K562 (cell line): ENCODE results near the gene ADAM8. TPM values are rescaled to one million over a fixed set of nuclear protein-coding genes. Genes with fewer than 3 reads are reported as not detected.
A peak's percentile ranks its signal among the peaks of the same experiment; 100 is the strongest.

Source experiments
- ATAC-seq: fragments of 200-7000 bp; cut with Tn5 transposase; 3 replicates; pipeline ENCODE4 v1.9.1; 2020; ENCODE audit warnings: moderate library complexity
- BruUV-seq: library from RNA; stranded (reverse); fragments of 400-500 nt; replicated peaks from 2 replicates; lab custom pipeline; 2021; lab: Mats Ljungman, UMichigan
- CTCF ChIA-PET: fragments of 300-600 bp; formaldehyde crosslinking; extraction: SDS; loops from one replicate; lab custom pipeline; 2021; ENCODE audit warnings: low intra/inter-chr PET ratio; lab: Yijun Ruan, JAX
- POLR2A ChIA-PET: fragments of 300-600, 350-650 bp; sonication (Branson Sonifier 250); formaldehyde crosslinking; extraction: SDS; loops from one replicate; lab custom pipeline; 2021; ENCODE audit warnings: antibody characterized with exemption, inconsistent platforms; lab: Yijun Ruan, JAX
- DNase-seq, 4 experiments: peaks; one replicate each; pipeline versions ENCODE4 v3.0.0 to v3.0.0-alpha.2; 2011 to 2018; ENCODE audit warnings: low spot score in 3 of 4, mixed read lengths in 3 of 4; ENCODE audit errors: extremely low read depth in 1 of 4
- FAIRE-seq: peaks from 2 replicates; lab custom pipeline; 2011; peaks lifted over from hg19 to GRCh38; lab: Jason Lieb, UNC
- H2AFZ ChIP-seq: 2 replicates; pipeline ENCODE4 v1.6.0; 2011; ENCODE audit warnings: low read depth, low read length, control low read depth, inconsistent platforms
- H3K27ac ChIP-seq: fragments of 200-600 bp; 3 replicates; pipeline ENCODE4 v1.8.0; 2011; ENCODE audit warnings: low read depth, mild to moderate bottlenecking, control low read depth, inconsistent platforms, low read length, moderate library complexity, mixed read lengths; ENCODE audit errors: extremely low read depth
- H3K27me3 ChIP-seq, 2 experiments: fragments of 300-600 bp in 1 of 2; 2 replicates in 1 of 2; 3 replicates in 1 of 2; pipeline versions ENCODE4 v1.6.0 to v1.8.0; 2011; ENCODE audit warnings: inconsistent platforms in 2 of 2, low read length in 2 of 2, mild to moderate bottlenecking in 1 of 2, mixed read lengths in 1 of 2, moderate library complexity in 1 of 2; ENCODE audit not compliant: control insufficient read depth in 2 of 2, insufficient read depth in 2 of 2
- H3K36me3 ChIP-seq: fragments of 300-600 bp; 3 replicates; pipeline ENCODE4 v1.8.0; 2011; ENCODE audit warnings: mild to moderate bottlenecking, low read length, inconsistent platforms; ENCODE audit not compliant: control insufficient read depth, insufficient read depth
- H3K4me1 ChIP-seq, 2 experiments: fragments of 200-600 bp in 1 of 2; replicated peaks in 1 of 2; 2 replicates in 1 of 2; 3 replicates in 1 of 2; pipeline versions ENCODE4 v1.5.1 to v1.8.0; 2011; ENCODE audit warnings: inconsistent platforms in 2 of 2, low read length in 2 of 2, mild to moderate bottlenecking in 1 of 2, mixed read lengths in 1 of 2, moderate library complexity in 1 of 2; ENCODE audit not compliant: control insufficient read depth in 2 of 2, insufficient read depth in 2 of 2
- H3K4me2 ChIP-seq: 2 replicates; pipeline ENCODE4 v1.6.1; 2011; ENCODE audit warnings: low read length, control low read depth, inconsistent platforms, mixed read lengths; ENCODE audit not compliant: insufficient read depth
- H3K4me3 ChIP-seq: fragments of 200-600 bp; sonication (generic), shearing (Covaris generic); 2 replicates; pipeline ENCODE4 v1.5.1; 2016; ENCODE audit warnings: control low read depth, inconsistent platforms
- H3K79me2 ChIP-seq: fragments of 200-600 bp; 3 replicates; pipeline ENCODE4 v1.8.0; 2011; ENCODE audit warnings: low read length, inconsistent platforms; ENCODE audit not compliant: control insufficient read depth, insufficient read depth
- H3K9ac ChIP-seq, 2 experiments: 2 replicates each; pipeline versions ENCODE4 v1.6.0 to v1.6.1; 2011; ENCODE audit warnings: low read depth in 2 of 2, low read length in 2 of 2, control low read depth in 1 of 2, inconsistent platforms in 1 of 2, mild to moderate bottlenecking in 1 of 2, mixed read lengths in 1 of 2; ENCODE audit not compliant: insufficient read depth in 1 of 2
- H3K9me1 ChIP-seq: one replicate; pipeline ENCODE4 v1.6.0; 2011; ENCODE audit warnings: inconsistent platforms, mild to moderate bottlenecking, low read length, moderate library complexity; ENCODE audit not compliant: control insufficient read depth, insufficient read depth
- H3K9me3 ChIP-seq: replicated peaks from 2 replicates; pipeline ENCODE4 v1.5.1; 2011; ENCODE audit warnings: low read depth, low read length, inconsistent platforms; ENCODE audit not compliant: control insufficient read depth, insufficient read depth
- H4K20me1 ChIP-seq: replicated peaks from 2 replicates; pipeline ENCODE4 v1.6.1; 2011; ENCODE audit warnings: low read length, inconsistent platforms, mixed read lengths; ENCODE audit not compliant: control insufficient read depth, insufficient read depth
- COPS2 ChIP-seq: fragments of 450-650 bp; conservative IDR thresholded peaks from 2 replicates; pipeline ENCODE4 v1.6.1; 2016; ENCODE audit warnings: mild to moderate bottlenecking, moderate library complexity
- HOXB6 ChIP-seq: fragments of 250-450 bp; sonication (Bioruptor Pico); IDR thresholded peaks from 2 replicates; pipeline ENCODE4 v1.5.1; 2022; ENCODE audit warnings: mild to moderate bottlenecking, borderline replicate concordance
- SP1 ChIP-seq: sonication (generic); formaldehyde crosslinking; IDR thresholded peaks from 2 replicates; pipeline ENCODE4 v1.8.1; 2022; ENCODE audit warnings: mild to moderate bottlenecking, missing genetic modification reagents
- THRAP3 ChIP-seq: fragments of 450-650 bp; IDR thresholded peaks from 2 replicates; pipeline ENCODE4 v1.6.1; 2016; ENCODE audit warnings: mild to moderate bottlenecking, inconsistent platforms, borderline replicate concordance
- ZNF239 ChIP-seq: fragments of 250-450 bp; sonication (Bioruptor Pico); IDR thresholded peaks from 2 replicates; pipeline ENCODE4 v1.4.0; 2020; ENCODE audit warnings: mild to moderate bottlenecking
- ZNF324 ChIP-seq: fragments of 250-450 bp; sonication (Bioruptor Pico); IDR thresholded peaks from 2 replicates; pipeline ENCODE4 v1.4.0; 2020; ENCODE audit warnings: mild to moderate bottlenecking
- ZNF431 ChIP-seq: sonication (generic); formaldehyde crosslinking; IDR thresholded peaks from 2 replicates; pipeline ENCODE4 v1.8.0; 2022; ENCODE audit warnings: mild to moderate bottlenecking, missing genetic modification reagents
- ZNF699 ChIP-seq: fragments of 250-450 bp; sonication (Bioruptor Pico); IDR thresholded peaks from 2 replicates; pipeline ENCODE4 v1.8.0; 2021; ENCODE audit warnings: mild to moderate bottlenecking, moderate library complexity; ENCODE audit not compliant: insufficient replicate concordance
- WGBS: fragments of 100-300 bp; shearing (Covaris generic); methylation state at CpG from one replicate; pipeline ENCODE4 v1.1.6; 2016; ENCODE audit warnings: low coverage, mixed read lengths; ENCODE audit not compliant: insufficient coverage; ENCODE audit errors: missing lambda C conversion rate; 5-methylcytosine and 5-hydroxymethylcytosine counted together
- in situ Hi-C: fragments of 300-500 bp; cut with MboI; formaldehyde crosslinking; loops from 4 replicates; pipeline ENCODE4 v1.15.0; 2018; ENCODE audit warnings: inconsistent platforms, mixed read lengths
- intact Hi-C: fragments of 100-400 bp; cut with micrococcal nuclease; formaldehyde crosslinking; loops from 2 replicates; pipeline ENCODE4 v1.14.2; 2022
- polyA plus RNA-seq, 8 experiments: library from polyadenylated mRNA; depleted of rRNA in 4 of 8; stranded (reverse) in 5 of 8; unstranded in 3 of 8; fragments of >200 nt; fragmentation: Nextera tagmentation in 2 of 8; fragmentation: Illumina TruSeq in 1 of 8; extraction: Ambion mirVana in 2 of 8; extraction: Trizol in 1 of 8; gene quantifications; 2 replicates each; pipeline versions ENCODE4 v1.2.1 to v1.2.3, GENCODE V29; 2011 to 2014; ENCODE audit warnings: inconsistent platforms in 1 of 8, missing spikeins in 1 of 8
- total RNA-seq, 7 experiments: library from RNA; depleted of rRNA in 6 of 7; stranded (reverse); fragments of >200 nt in 6 of 7; fragmentation: Illumina TruSeq in 2 of 7; extraction: Trizol in 2 of 7; gene quantifications; 2 replicates each; pipeline versions ENCODE4 v1.2.1 to v1.2.3, GENCODE V29; 2011 to 2021; ENCODE audit warnings: low replicate concordance in 1 of 7
- TF ChIP-seq, protein P1 (sequence below): sonication (generic); formaldehyde crosslinking; IDR thresholded peaks from 2 replicates; pipeline ENCODE4 v1.8.0; 2022; ENCODE audit warnings: mild to moderate bottlenecking, missing genetic modification reagents
- TF ChIP-seq, protein P2 (sequence below): fragments of 450-650 bp; formaldehyde crosslinking; IDR thresholded peaks from 2 replicates; pipeline ENCODE4 v1.4.0; 2020; ENCODE audit warnings: mild to moderate bottlenecking, moderate library complexity
- TF ChIP-seq, protein P3 (sequence below), 2 experiments: fragments of 150-350 bp in 1 of 2; IDR thresholded peaks; 2 replicates each; pipeline ENCODE4 v1.6.1; 2012 to 2016; ENCODE audit warnings: low read depth in 2 of 2, low read length in 2 of 2, mild to moderate bottlenecking in 1 of 2, moderate library complexity in 1 of 2
- TF ChIP-seq, protein P4 (sequence below): fragments of 450-650 bp; IDR thresholded peaks from 2 replicates; pipeline ENCODE4 v1.7.0; 2016; ENCODE audit warnings: borderline replicate concordance

Gene ADAM8
- total and polyA plus RNA-seq, 9 of the 15 experiments (the other 6 are each of a cell fraction or from before 2014, with no cell fraction given), result 0.07 to 7.0 (median 1.1) TPM

DNA sequence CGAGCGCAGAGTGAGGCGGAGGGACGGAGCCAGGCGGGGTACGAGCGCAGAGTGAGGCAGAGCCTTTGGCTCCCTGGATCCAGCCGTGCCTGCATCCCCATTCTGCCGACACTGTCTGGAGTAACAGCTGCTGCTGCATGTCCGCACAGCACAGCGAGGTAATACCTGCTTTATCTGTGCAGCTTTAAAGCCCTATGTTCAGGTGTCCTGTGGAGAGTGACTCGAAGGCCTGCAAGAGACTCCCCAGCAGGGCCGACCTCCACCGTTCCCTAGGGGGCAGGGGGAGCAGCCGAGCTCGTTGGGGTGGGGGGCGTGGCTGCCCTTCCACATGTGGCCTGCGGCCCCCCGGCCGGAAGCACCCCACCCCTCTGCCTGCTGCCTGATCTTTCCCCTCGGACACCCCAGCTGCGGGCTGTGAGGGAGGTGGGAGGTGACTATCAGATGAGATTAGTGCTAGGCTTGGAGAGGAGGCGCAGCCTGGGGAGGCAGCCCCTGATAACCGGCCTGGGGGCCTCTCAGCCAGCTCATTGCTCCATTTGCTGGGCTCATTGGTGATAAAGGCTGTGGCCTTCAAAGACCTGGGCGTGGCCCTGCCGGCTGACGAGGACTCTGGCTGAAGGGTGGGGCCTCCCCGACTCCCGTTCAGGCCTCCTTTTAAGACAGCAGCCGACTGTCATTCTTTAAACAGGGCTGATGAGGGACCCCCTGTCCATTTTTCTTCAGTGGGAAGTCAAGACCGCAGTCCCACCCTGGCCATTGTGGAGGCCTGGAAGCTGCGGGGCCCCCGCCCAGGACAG lies 31.0 kb downstream of the ADAM8 start:
- ATAC-seq (peak; percentile 88), DNase-seq (peak; percentile 86 to 95 (median 90)), FAIRE-seq (peak; percentile 98)
- Histone ChIP-seq H2AFZ (peak overlapping the region; percentile 60), H3K36me3 (no peaks in the 10 kb centered on the region), H3K4me3 (peak overlapping the region; percentile 17; the same call in 1 of the 2 replicates), H3K79me2 (no peaks in the 10 kb centered on the region), H3K9me3 (no peaks in the 10 kb centered on the region), H3K27me3 (no peaks in the 10 kb centered on the region; a peak in 1 of 5 replicates), H3K4me2 (peak overlapping the region; percentile 64), H3K4me1 (peaks cover 36 to 96% of the 10 kb centered on the region in 2 experiments), H3K27ac (peak overlapping the region; percentile 79), H3K9me1 (no peaks in the 10 kb centered on the region), H4K20me1 (no peaks in the 10 kb centered on the region), H3K9ac (peak overlapping the region; percentile 68 to 82)
- whole genome bisulfite sequencing, result 9% methylated on average over 16 of the region's 33 CpGs
- in situ Hi-C loops (loop anchor here (5.0 kb wide), 2 partner anchors 62 to 98 kb away; partner anchors contain the start of genes TUBGCP2 and ZNF511), intact Hi-C loops (loop anchor here (2.0 to 5.0 kb wide), 2 partner anchors 67 to 103 kb away; no protein-coding TSS in a partner anchor)
- ChIA-PET POLR2A (interaction anchor here (0.5 to 3.1 kb wide), 5 partner anchors 12 to 118 kb away, joined by 3 to 18 read pairs (median 4); no protein-coding TSS in a partner anchor), CTCF (no interaction called here)
- no TSS peak for BruUV-seq
- TF ChIP-seq, protein P1, sequence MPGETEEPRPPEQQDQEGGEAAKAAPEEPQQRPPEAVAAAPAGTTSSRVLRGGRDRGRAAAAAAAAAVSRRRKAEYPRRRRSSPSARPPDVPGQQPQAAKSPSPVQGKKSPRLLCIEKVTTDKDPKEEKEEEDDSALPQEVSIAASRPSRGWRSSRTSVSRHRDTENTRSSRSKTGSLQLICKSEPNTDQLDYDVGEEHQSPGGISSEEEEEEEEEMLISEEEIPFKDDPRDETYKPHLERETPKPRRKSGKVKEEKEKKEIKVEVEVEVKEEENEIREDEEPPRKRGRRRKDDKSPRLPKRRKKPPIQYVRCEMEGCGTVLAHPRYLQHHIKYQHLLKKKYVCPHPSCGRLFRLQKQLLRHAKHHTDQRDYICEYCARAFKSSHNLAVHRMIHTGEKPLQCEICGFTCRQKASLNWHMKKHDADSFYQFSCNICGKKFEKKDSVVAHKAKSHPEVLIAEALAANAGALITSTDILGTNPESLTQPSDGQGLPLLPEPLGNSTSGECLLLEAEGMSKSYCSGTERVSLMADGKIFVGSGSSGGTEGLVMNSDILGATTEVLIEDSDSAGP (CRISPR knock-in tag), result no peak
- TF ChIP-seq SP1 (CRISPR knock-in tag) (0 out of 2 replicates have a peak, but pooled peaks have one; percentile 43), ZNF239 (no peak), ZNF699 (CRISPR knock-in tag) (no peak), COPS2 (no peak), ZNF324 (CRISPR knock-in tag) (no peak), THRAP3 (no peak), ZNF431 (CRISPR knock-in tag) (no peak), HOXB6 (CRISPR knock-in tag) (no peak)
- TF ChIP-seq, protein P2, sequence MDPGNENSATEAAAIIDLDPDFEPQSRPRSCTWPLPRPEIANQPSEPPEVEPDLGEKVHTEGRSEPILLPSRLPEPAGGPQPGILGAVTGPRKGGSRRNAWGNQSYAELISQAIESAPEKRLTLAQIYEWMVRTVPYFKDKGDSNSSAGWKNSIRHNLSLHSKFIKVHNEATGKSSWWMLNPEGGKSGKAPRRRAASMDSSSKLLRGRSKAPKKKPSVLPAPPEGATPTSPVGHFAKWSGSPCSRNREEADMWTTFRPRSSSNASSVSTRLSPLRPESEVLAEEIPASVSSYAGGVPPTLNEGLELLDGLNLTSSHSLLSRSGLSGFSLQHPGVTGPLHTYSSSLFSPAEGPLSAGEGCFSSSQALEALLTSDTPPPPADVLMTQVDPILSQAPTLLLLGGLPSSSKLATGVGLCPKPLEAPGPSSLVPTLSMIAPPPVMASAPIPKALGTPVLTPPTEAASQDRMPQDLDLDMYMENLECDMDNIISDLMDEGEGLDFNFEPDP, result no peak
- TF ChIP-seq, protein P3, sequence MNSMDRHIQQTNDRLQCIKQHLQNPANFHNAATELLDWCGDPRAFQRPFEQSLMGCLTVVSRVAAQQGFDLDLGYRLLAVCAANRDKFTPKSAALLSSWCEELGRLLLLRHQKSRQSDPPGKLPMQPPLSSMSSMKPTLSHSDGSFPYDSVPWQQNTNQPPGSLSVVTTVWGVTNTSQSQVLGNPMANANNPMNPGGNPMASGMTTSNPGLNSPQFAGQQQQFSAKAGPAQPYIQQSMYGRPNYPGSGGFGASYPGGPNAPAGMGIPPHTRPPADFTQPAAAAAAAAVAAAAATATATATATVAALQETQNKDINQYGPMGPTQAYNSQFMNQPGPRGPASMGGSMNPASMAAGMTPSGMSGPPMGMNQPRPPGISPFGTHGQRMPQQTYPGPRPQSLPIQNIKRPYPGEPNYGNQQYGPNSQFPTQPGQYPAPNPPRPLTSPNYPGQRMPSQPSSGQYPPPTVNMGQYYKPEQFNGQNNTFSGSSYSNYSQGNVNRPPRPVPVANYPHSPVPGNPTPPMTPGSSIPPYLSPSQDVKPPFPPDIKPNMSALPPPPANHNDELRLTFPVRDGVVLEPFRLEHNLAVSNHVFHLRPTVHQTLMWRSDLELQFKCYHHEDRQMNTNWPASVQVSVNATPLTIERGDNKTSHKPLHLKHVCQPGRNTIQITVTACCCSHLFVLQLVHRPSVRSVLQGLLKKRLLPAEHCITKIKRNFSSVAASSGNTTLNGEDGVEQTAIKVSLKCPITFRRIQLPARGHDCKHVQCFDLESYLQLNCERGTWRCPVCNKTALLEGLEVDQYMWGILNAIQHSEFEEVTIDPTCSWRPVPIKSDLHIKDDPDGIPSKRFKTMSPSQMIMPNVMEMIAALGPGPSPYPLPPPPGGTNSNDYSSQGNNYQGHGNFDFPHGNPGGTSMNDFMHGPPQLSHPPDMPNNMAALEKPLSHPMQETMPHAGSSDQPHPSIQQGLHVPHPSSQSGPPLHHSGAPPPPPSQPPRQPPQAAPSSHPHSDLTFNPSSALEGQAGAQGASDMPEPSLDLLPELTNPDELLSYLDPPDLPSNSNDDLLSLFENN (IDR thresholded peaks at IDR 0.05; ENCODE audit: low read depth in 2 of 2, low read length in 2 of 2), result no peak; a peak in 1 of 4 replicates
- TF ChIP-seq, protein P4, sequence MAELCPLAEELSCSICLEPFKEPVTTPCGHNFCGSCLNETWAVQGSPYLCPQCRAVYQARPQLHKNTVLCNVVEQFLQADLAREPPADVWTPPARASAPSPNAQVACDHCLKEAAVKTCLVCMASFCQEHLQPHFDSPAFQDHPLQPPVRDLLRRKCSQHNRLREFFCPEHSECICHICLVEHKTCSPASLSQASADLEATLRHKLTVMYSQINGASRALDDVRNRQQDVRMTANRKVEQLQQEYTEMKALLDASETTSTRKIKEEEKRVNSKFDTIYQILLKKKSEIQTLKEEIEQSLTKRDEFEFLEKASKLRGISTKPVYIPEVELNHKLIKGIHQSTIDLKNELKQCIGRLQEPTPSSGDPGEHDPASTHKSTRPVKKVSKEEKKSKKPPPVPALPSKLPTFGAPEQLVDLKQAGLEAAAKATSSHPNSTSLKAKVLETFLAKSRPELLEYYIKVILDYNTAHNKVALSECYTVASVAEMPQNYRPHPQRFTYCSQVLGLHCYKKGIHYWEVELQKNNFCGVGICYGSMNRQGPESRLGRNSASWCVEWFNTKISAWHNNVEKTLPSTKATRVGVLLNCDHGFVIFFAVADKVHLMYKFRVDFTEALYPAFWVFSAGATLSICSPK, result no peak
